Transverse colon (tissue), 4 donors: ENCODE results near the gene UBE2D2. TPM values are rescaled to one million over a fixed set of nuclear protein-coding genes. Genes with fewer than 3 reads are reported as not detected.

ENCODE experiments used
- DNase-seq: peaks from one replicate; pipeline ENCODE4 v3.0.0-alpha.2; 2019
- H3K27ac ChIP-seq, 4 donors: fragments of 200-600 bp; sonication (generic); 2 replicates each; pipeline ENCODE4 v1.5.1; 2016 to 2018; ENCODE audit warnings: inconsistent platforms in 4 of 4
- H3K27me3 ChIP-seq: fragments of 200-600 bp; sonication (generic); 2 replicates; pipeline ENCODE4 v1.5.1; 2017; ENCODE audit warnings: inconsistent platforms
- H3K36me3 ChIP-seq, 4 donors: fragments of 200-600 bp; sonication (generic); 2 replicates each; pipeline ENCODE4 v1.5.1; 2017 to 2019; ENCODE audit warnings: inconsistent platforms in 4 of 4
- H3K4me1 ChIP-seq, 4 donors: fragments of 200-600 bp; sonication (generic); 2 replicates each; pipeline ENCODE4 v1.5.1; 2017 to 2020; ENCODE audit warnings: inconsistent platforms in 4 of 4
- H3K4me3 ChIP-seq, 4 donors: fragments of 200-600 bp; sonication (generic); 1 replicate in 1 of 4; 2 replicates in 3 of 4; pipeline versions ENCODE4 v1.5.1 to v1.6.1; 2017 to 2019; ENCODE audit warnings: inconsistent platforms in 4 of 4
- H3K9me3 ChIP-seq, 2 donors: fragments of 200-600 bp; sonication (generic); 2 replicates each; pipeline ENCODE4 v1.5.1; 2017 to 2019; ENCODE audit warnings: inconsistent platforms in 2 of 2
- CTCF ChIP-seq, 5 experiments: fragments of 200-600 bp in 3 of 5; fragments of 450-650 bp in 2 of 5; sonication (generic) in 3 of 5; IDR thresholded peaks; 1 replicate in 2 of 5; 2 replicates in 3 of 5; pipeline ENCODE4 v1.5.1; 2016 to 2017; ENCODE audit warnings: antibody characterized with exemption in 5 of 5, inconsistent platforms in 3 of 5, mild to moderate bottlenecking in 2 of 5, moderate library complexity in 1 of 5
- EP300 ChIP-seq: sonication (generic); formaldehyde crosslinking; IDR thresholded peaks from one replicate; pipeline ENCODE4 v1.6.1; 2017; ENCODE audit warnings: antibody characterized with exemption, low read depth
- POLR2A ChIP-seq: fragments of 450-650 bp; IDR thresholded peaks from one replicate; pipeline ENCODE4 v1.6.1; 2016; ENCODE audit warnings: antibody characterized with exemption, mild to moderate bottlenecking, moderate library complexity
- POLR2AphosphoS5 ChIP-seq, 3 donors: sonication (generic); formaldehyde crosslinking; IDR thresholded peaks; one replicate each; pipeline ENCODE4 v1.6.1; 2016; ENCODE audit warnings: antibody characterized with exemption in 3 of 3
- WGBS, 2 donors: methylation state at CpG; one replicate each; pipeline ENCODE4 v1.1.5; 2018; ENCODE audit warnings: low coverage in 1 of 2; 5-methylcytosine and 5-hydroxymethylcytosine counted together
- in situ Hi-C, 4 donors: fragments of 200-750 bp; cut with MboI; loops; one replicate each; pipeline versions ENCODE4 v1.15.0 to v1.15.1; 2017; ENCODE audit warnings: low sequenced_read_pairs in 3 of 4, low pct_ligation_motif_present in 1 of 4, low pct_unique_long_range_greater_than_20kb in 1 of 4
- intact Hi-C: fragments of 100-400 bp; cut with DNase I; formaldehyde crosslinking; loops from one replicate; pipeline ENCODE4 v1.15.1; 2023; ENCODE audit warnings: low total_unique reads
- total RNA-seq, 4 donors: library from RNA; depleted of rRNA; stranded (reverse); fragments of >200 nt; gene quantifications; one replicate each; pipeline ENCODE4 v1.1.0, GENCODE V29; 2016

The UBE2D2 gene
- total RNA-seq, 4 donors from 2014 or later: 45.6 to 134 (median 80.8) TPM

GRCh38 chr5:139657363-139658321 lies 96.5 kb downstream of the UBE2D2 start:
- H3K4me1 ChIP-seq: peaks cover 71 to 93% (median 80%) of the 10 kb centered on the region in 4 donors
- intact Hi-C loops (no loop called here), in situ Hi-C loops (no loop called here)
- H3K36me3 ChIP-seq: no peaks in the 10 kb centered on the region
- DNase-seq: no peak
- H3K27me3 ChIP-seq: no peaks in the 10 kb centered on the region
- no peaks in the 10 kb centered on the region for H3K9me3 ChIP-seq
- no peak overlapping the region for H3K4me3 ChIP-seq
- 64 to 80% methylated on average over 1 to 12 of the region's 12 CpGs for WGBS, 2 donors
- TF ChIP-seq CTCF (IDR thresholded peaks at IDR 0.05): no peak
- TF ChIP-seq POLR2AphosphoS5 (IDR thresholded peaks at IDR 0.05): no peak
- TF ChIP-seq EP300: no peak
- no peak for TF ChIP-seq POLR2A
- peak overlapping the region; percentile 84 to 96 (median 90) for H3K27ac ChIP-seq

- in situ Hi-C loops: no loop called here
- no peak for TF ChIP-seq CTCF (IDR thresholded peaks at IDR 0.05)
- no peak for TF ChIP-seq POLR2A
- TF ChIP-seq POLR2AphosphoS5 (IDR thresholded peaks at IDR 0.05): no peak
- TF ChIP-seq EP300: no peak
- Histone ChIP-seq H3K9me3 (no peaks in the 10 kb centered on the region), H3K4me3 (no peak overlapping the region), H3K27ac (peak overlapping the region; percentile 84 to 96 (median 90)), H3K4me1 (peaks cover 65 to 84% (median 74%) of the 10 kb centered on the region in 4 donors), H3K27me3 (no peaks in the 10 kb centered on the region), H3K36me3 (no peaks in the 10 kb centered on the region)
- WGBS, 2 donors: 31% methylated on average over 10 of the region's 14 CpGs; no CpG with 5 or more reads in 1 of the 2 donors
- DNase-seq: no peak
- intact Hi-C loops: no loop called here
Observed at GRCh38 chr5:139658501-139658927, 97.4 kb downstream of the UBE2D2 start.

GRCh38 chr5:139658928-139659667 lies 98.0 kb downstream of the UBE2D2 start:
- peaks cover 59 to 78% (median 72%) of the 10 kb centered on the region in 4 donors for H3K4me1 ChIP-seq
- DNase-seq: no peak
- in situ Hi-C loops (no loop called here), intact Hi-C loops (no loop called here)
- TF ChIP-seq CTCF (IDR thresholded peaks at IDR 0.05): no peak
- peak in 2 of 3 donors; percentile 6 to 36 for TF ChIP-seq POLR2AphosphoS5 (IDR thresholded peaks at IDR 0.05)
- H3K9me3 ChIP-seq: no peaks in the 10 kb centered on the region
- no peaks in the 10 kb centered on the region for H3K27me3 ChIP-seq
- no peaks in the 10 kb centered on the region for H3K36me3 ChIP-seq
- H3K27ac ChIP-seq: peak overlapping the region; percentile 84 to 96 (median 90)
- WGBS, 2 donors: 36% methylated on average over 14 of the region's 15 CpGs; no CpG with 5 or more reads in 1 of the 2 donors
- peak overlapping the region in 2 of 4 donors; percentile 7 to 8 for H3K4me3 ChIP-seq

GRCh38 chr5:139659695-139660101 lies 98.6 kb downstream of the UBE2D2 start:
- H3K4me1 ChIP-seq: peaks cover 57 to 73% (median 70%) of the 10 kb centered on the region in 4 donors
- no peaks in the 10 kb centered on the region for H3K9me3 ChIP-seq
- intact Hi-C loops: no loop called here
- H3K27me3 ChIP-seq: no peaks in the 10 kb centered on the region
- 49% methylated on average over 9 of the region's 13 CpGs; no CpG with 5 or more reads in 1 of the 2 donors for WGBS, 2 donors
- in situ Hi-C loops: no loop called here
- no peaks in the 10 kb centered on the region for H3K36me3 ChIP-seq
- H3K4me3 ChIP-seq: peak overlapping the region in 2 of 4 donors; percentile 7 to 8
- TF ChIP-seq POLR2A (no peak), CTCF (IDR thresholded peaks at IDR 0.05) (no peak), EP300 (no peak), POLR2AphosphoS5 (IDR thresholded peaks at IDR 0.05) (no peak)
- peak overlapping the region; percentile 84 to 96 (median 90) for H3K27ac ChIP-seq
- no peak for DNase-seq
